ENCODE results near the gene CCDC90B.

DNA sequence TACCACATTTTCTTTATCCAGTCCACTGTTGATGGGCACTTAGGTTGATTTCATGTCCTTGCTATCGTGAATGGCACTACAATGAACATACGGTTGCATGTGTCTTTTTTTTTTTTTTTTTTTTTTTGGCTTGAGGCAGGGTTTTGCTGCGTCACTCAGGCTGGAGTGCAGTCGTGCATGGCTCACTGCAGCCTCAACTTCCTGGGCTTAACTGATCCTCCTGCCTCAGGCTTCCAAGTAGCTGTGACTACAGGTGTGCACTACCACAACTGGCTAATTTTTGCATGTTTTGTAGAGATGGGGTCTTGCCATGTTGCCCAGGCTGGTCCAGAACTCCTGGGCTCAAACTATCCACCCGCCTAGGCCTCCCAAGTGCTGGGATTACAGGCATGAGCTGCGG lies 1.5 kb upstream of the CCDC90B start:
- TF ChIP-seq CTCF (IDR thresholded peaks at IDR 0.05; ENCODE audit: low read length) = no peak
- TF ChIP-seq EZH2 (IDR thresholded peaks at IDR 0.05; ENCODE audit: borderline replicate concordance, low read length) = no peak
